Activated CD4-positive, alpha-beta T cell treated with anti-CD3 and anti-CD28 coated beads, Interleukin-2, amount 10 ng/mL, durations not matched to agents 7 days and 5 days (primary cell): ENCODE results near the gene DPM2. TPM values are rescaled to one million over a fixed set of nuclear protein-coding genes. Genes with fewer than 3 reads are reported as not detected.
A peak's percentile ranks its signal among the peaks of the same experiment; 100 is the strongest.

ENCODE experiments used
- CTCF ChIA-PET: fragments of 350-600 bp; sonication (Branson Sonifier 250); formaldehyde crosslinking; loops from one replicate; lab custom pipeline; 2021; ENCODE audit warnings: antibody characterized with exemption; lab: Charles Lee
- POLR2A ChIA-PET: fragments of 350-600 bp; sonication (Branson Sonifier 250); formaldehyde crosslinking; loops from one replicate; lab custom pipeline; 2021; ENCODE audit warnings: antibody characterized with exemption; lab: Charles Lee
- DNase-seq: peaks from one replicate; pipeline ENCODE4 v3.0.0-alpha.2; 2020
- H3K27ac Mint-ChIP-seq: one replicate; pipeline ENCODE4 v1.8.0; 2021; ENCODE audit warnings: mild to moderate bottlenecking, moderate library complexity, mixed read lengths
- H3K27me3 Mint-ChIP-seq: one replicate; pipeline ENCODE4 v1.8.0; 2021; ENCODE audit warnings: mixed read lengths
- H3K36me3 Mint-ChIP-seq: one replicate; pipeline ENCODE4 v1.8.0; 2021; ENCODE audit warnings: low read depth, mixed read lengths
- H3K4me1 Mint-ChIP-seq: one replicate; pipeline ENCODE4 v1.8.0; 2021; ENCODE audit warnings: mixed read lengths
- H3K4me3 Mint-ChIP-seq: one replicate; pipeline ENCODE4 v1.8.0; 2021; ENCODE audit warnings: mild to moderate bottlenecking, moderate library complexity, mixed read lengths
- H3K9me3 Mint-ChIP-seq: one replicate; pipeline ENCODE4 v1.8.0; 2021; ENCODE audit warnings: mixed read lengths
- total RNA-seq, 2 experiments: library from RNA; stranded (reverse); gene quantifications; one replicate each; pipeline ENCODE4 v1.2.3, GENCODE V29; 2021

Gene DPM2
- total RNA-seq, 2 experiments from 2014 or later: 79.9 to 80.4 TPM

- DNase-seq: no peak
- ChIA-PET POLR2A (interaction anchor here (0.7 kb wide), 1 partner anchor 13 kb away, joined by 3 read pairs; no protein-coding TSS in a partner anchor), CTCF (interaction anchor here (0.6 to 1.7 kb wide), 2 partner anchors 174 to 342 kb away, joined by 3 to 5 read pairs; partner anchors contain the start of gene TOR2A)
- Mint-ChIP-seq H3K4me3 (no peak overlapping the region), H3K4me1 (peaks cover 59% of the 10 kb centered on the region), H3K27ac (peak overlapping the region; percentile 95), H3K27me3 (no peaks in the 10 kb centered on the region), H3K9me3 (no peaks in the 10 kb centered on the region), H3K36me3 (peaks cover 25% of the 10 kb centered on the region)
Observed at GRCh38 chr9:127907867-127908659, 29.6 kb downstream of the DPM2 start.

- Mint-ChIP-seq H3K9me3 (no peaks in the 10 kb centered on the region), H3K27me3 (no peaks in the 10 kb centered on the region), H3K36me3 (peaks cover 18% of the 10 kb centered on the region), H3K27ac (peak overlapping the region; percentile 95), H3K4me3 (peak overlapping the region; percentile 86), H3K4me1 (peaks cover 48% of the 10 kb centered on the region)
- CTCF ChIA-PET: interaction anchor here (0.8 to 1.6 kb wide), 6 partner anchors 11 to 171 kb away, joined by 3 to 6 read pairs (median 4); partner anchors contain the start of genes CDK9, ST6GALNAC4 and TOR2A
- POLR2A ChIA-PET: no interaction called here
- peak; percentile 70 for DNase-seq
Observed at GRCh38 chr9:127905788-127906191, 31.9 kb downstream of the DPM2 start.

GRCh38 chr9:127905004-127905728 lies 32.5 kb downstream of the DPM2 start:
- H3K4me1 Mint-ChIP-seq: peaks cover 45% of the 10 kb centered on the region

GRCh38 chr9:127904561-127905003 lies 33.1 kb downstream of the DPM2 start:
- Mint-ChIP-seq H3K27me3 (no peaks in the 10 kb centered on the region), H3K4me1 (peaks cover 50% of the 10 kb centered on the region), H3K9me3 (no peaks in the 10 kb centered on the region), H3K36me3 (peaks cover 21% of the 10 kb centered on the region), H3K27ac (peak overlapping the region; percentile 95), H3K4me3 (peak overlapping the region; percentile 86)
- CTCF ChIA-PET: interaction anchor here (1.1 to 2.0 kb wide), 4 partner anchors 13 to 52 kb away, joined by 3 to 8 read pairs (median 6); partner anchors contain the start of gene ST6GALNAC4
- DNase-seq: no peak
- POLR2A ChIA-PET: interaction anchor here (1.0 kb wide), 1 partner anchor 11 kb away, joined by 3 read pairs; no protein-coding TSS in a partner anchor

More at GRCh38 chr9:127905004-127905728, 32.5 kb downstream of the DPM2 start:
- peak; percentile 69 for DNase-seq
- Mint-ChIP-seq H3K27ac (peak overlapping the region; percentile 95), H3K27me3 (no peaks in the 10 kb centered on the region), H3K4me3 (peak overlapping the region; percentile 86), H3K9me3 (no peaks in the 10 kb centered on the region), H3K36me3 (peaks cover 16% of the 10 kb centered on the region)
- ChIA-PET POLR2A (interaction anchor here (1.0 kb wide), 1 partner anchor 11 kb away, joined by 3 read pairs; no protein-coding TSS in a partner anchor), CTCF (interaction anchor here (0.7 to 2.0 kb wide), 7 partner anchors 12 to 450 kb away, joined by 3 to 8 read pairs (median 5); partner anchors contain the start of genes CDK9, ST6GALNAC4 and TOR2A)

GRCh38 chr9:127903557-127904475 lies 33.8 kb downstream of the DPM2 start:
- DNase-seq: peak; percentile 85
- Mint-ChIP-seq H3K4me1 (peaks cover 50% of the 10 kb centered on the region), H3K9me3 (no peaks in the 10 kb centered on the region), H3K4me3 (peak overlapping the region; percentile 86), H3K27ac (peak overlapping the region; percentile 95), H3K27me3 (no peaks in the 10 kb centered on the region), H3K36me3 (peaks cover 21% of the 10 kb centered on the region)
- ChIA-PET POLR2A (interaction anchor here (0.6 to 1.0 kb wide), 2 partner anchors 12 to 23 kb away, joined by 3 read pairs; no protein-coding TSS in a partner anchor), CTCF (interaction anchor here (0.5 to 2.0 kb wide), 8 partner anchors 14 to 185 kb away, joined by 3 to 8 read pairs (median 4); partner anchors contain the start of gene ST6GALNAC4)

GRCh38 chr9:127899128-127899943 lies 38.3 kb downstream of the DPM2 start, which contains the start of gene ST6GALNAC6:
Gene ST6GALNAC6 (minus strand): TSS chr9:127899603. CDS start chr9:127897981, 1,622 bp downstream.
- ChIA-PET CTCF (interaction anchor here (0.6 to 1.5 kb wide), 6 partner anchors 8 to 165 kb away, joined by 3 read pairs; partner anchors contain the start of gene TOR2A), POLR2A (no interaction called here)
- Mint-ChIP-seq H3K4me1 (peaks cover 48% of the 10 kb centered on the region), H3K27me3 (no peaks in the 10 kb centered on the region), H3K4me3 (peak within 1 kb of the TSS; percentile 85), H3K27ac (peak within 1 kb of the TSS; percentile 77), H3K9me3 (peaks cover 2% of the 10 kb centered on the region), H3K36me3 (peaks cover 51% of the 10 kb centered on the region)
- DNase-seq: peak; percentile 65

GRCh38 chr9:127898433-127899127 lies 39.1 kb downstream of the DPM2 start:
- peak overlapping the region; percentile 85 for H3K4me3 Mint-ChIP-seq
- H3K36me3 Mint-ChIP-seq: peaks cover 53% of the 10 kb centered on the region
- peaks cover 43% of the 10 kb centered on the region for H3K4me1 Mint-ChIP-seq

GRCh38 chr9:127897193-127897692 lies 40.4 kb downstream of the DPM2 start:
- Mint-ChIP-seq H3K4me3 (no peak overlapping the region), H3K4me1 (peaks cover 43% of the 10 kb centered on the region), H3K27ac (no peak overlapping the region), H3K27me3 (no peaks in the 10 kb centered on the region), H3K36me3 (peaks cover 65% of the 10 kb centered on the region), H3K9me3 (peaks cover 14% of the 10 kb centered on the region)
- ChIA-PET POLR2A (interaction anchor here (0.6 kb wide), 1 partner anchor 109 kb away, joined by 3 read pairs; no protein-coding TSS in a partner anchor), CTCF (interaction anchor here (0.9 to 1.0 kb wide), 2 partner anchors 27 to 111 kb away, joined by 3 read pairs; partner anchors contain the start of gene CDK9)
- no peak for DNase-seq

More at GRCh38 chr9:127898433-127899127, 39.1 kb downstream of the DPM2 start:
- Mint-ChIP-seq H3K9me3 (peaks cover 4% of the 10 kb centered on the region), H3K27me3 (no peaks in the 10 kb centered on the region), H3K27ac (peak overlapping the region; percentile 77)
- ChIA-PET CTCF (no interaction called here), POLR2A (no interaction called here)
- no peak for DNase-seq

- DNase-seq: no peak
- peaks cover 41% of the 10 kb centered on the region for H3K4me1 Mint-ChIP-seq
- H3K4me3 Mint-ChIP-seq: no peak overlapping the region
- ChIA-PET POLR2A (interaction anchor here (0.6 kb wide), 1 partner anchor 109 kb away, joined by 3 read pairs; no protein-coding TSS in a partner anchor), CTCF (interaction anchor here (0.9 to 1.9 kb wide), 4 partner anchors 14 to 111 kb away, joined by 3 to 8 read pairs (median 3); partner anchors contain the start of gene CDK9)
- no peaks in the 10 kb centered on the region for H3K27me3 Mint-ChIP-seq
- no peak overlapping the region for H3K27ac Mint-ChIP-seq
- peaks cover 68% of the 10 kb centered on the region for H3K36me3 Mint-ChIP-seq
- peaks cover 14% of the 10 kb centered on the region for H3K9me3 Mint-ChIP-seq
Observed at GRCh38 chr9:127896395-127897192, 41.1 kb downstream of the DPM2 start.
